ENCODE results near the gene ITPRIP.

Gene ITPRIP

GRCh38 chr10:104293781-104294321, 44.4 kb downstream of the ITPRIP start:
- Histone ChIP-seq H3K9me3 (no peaks in the 10 kb centered on the region), H3K27me3 (no peaks in the 10 kb centered on the region), H3K36me3 (no peaks in the 10 kb centered on the region), H3K9ac (no peak overlapping the region), H3K4me2 (no peak overlapping the region), H3K4me3 (no peak overlapping the region), H4K20me1 (no peaks in the 10 kb centered on the region), H3K4me1 (peaks cover 7% of the 10 kb centered on the region; the same call in 1 of the 2 replicates), H3K27ac (no peak overlapping the region)
- TF ChIP-seq Cebpa-rat (IDR thresholded peaks at IDR 0.05), result no peak

- no peaks in the 10 kb centered on the region for H3K9me3 ChIP-seq
- no peak overlapping the region for H3K4me3 ChIP-seq
- H3K27ac ChIP-seq, result no peak overlapping the region
- peak overlapping the region; percentile 7; the same call in 1 of the 2 replicates for H3K4me2 ChIP-seq
- H3K27me3 ChIP-seq, result no peaks in the 10 kb centered on the region
- no peak overlapping the region for H3K9ac ChIP-seq
- no peaks in the 10 kb centered on the region for H3K36me3 ChIP-seq
- H3K4me1 ChIP-seq, result peaks cover 7% of the 10 kb centered on the region; the same call in 1 of the 2 replicates
- TF ChIP-seq Cebpa-rat (IDR thresholded peaks at IDR 0.05), result no peak
- no peaks in the 10 kb centered on the region for H4K20me1 ChIP-seq
These were observed 45.3 kb downstream of the ITPRIP start for GRCh38 chr10:104293011-104293410.

GRCh38 chr10:104291439-104291951, 46.8 kb downstream of the ITPRIP start:
- H3K9ac ChIP-seq, result no peak overlapping the region
- no peaks in the 10 kb centered on the region for H3K27me3 ChIP-seq
- no peaks in the 10 kb centered on the region for H3K36me3 ChIP-seq
- no peak overlapping the region for H3K4me3 ChIP-seq
- H3K4me2 ChIP-seq, result peak overlapping the region; percentile 23; the same call in 1 of the 2 replicates
- no peak for TF ChIP-seq Cebpa-rat (IDR thresholded peaks at IDR 0.05)
- no peaks in the 10 kb centered on the region for H3K9me3 ChIP-seq
- H3K27ac ChIP-seq, result no peak overlapping the region
- no peaks in the 10 kb centered on the region for H4K20me1 ChIP-seq
- peaks cover 7% of the 10 kb centered on the region; the same call in 1 of the 2 replicates for H3K4me1 ChIP-seq

GRCh38 chr10:104288355-104288754, 49.9 kb downstream of the ITPRIP start:
- Histone ChIP-seq H3K36me3 (no peaks in the 10 kb centered on the region), H3K27me3 (no peaks in the 10 kb centered on the region), H3K4me2 (no peak overlapping the region), H4K20me1 (no peaks in the 10 kb centered on the region), H3K9me3 (no peaks in the 10 kb centered on the region), H3K4me3 (no peak overlapping the region), H3K4me1 (peaks cover 5% of the 10 kb centered on the region; the same call in 1 of the 2 replicates), H3K9ac (no peak overlapping the region), H3K27ac (no peak overlapping the region)
- no peak for TF ChIP-seq Cebpa-rat (IDR thresholded peaks at IDR 0.05)

- H3K4me3 ChIP-seq, result no peak overlapping the region
These were observed 51.3 kb downstream of the ITPRIP start for GRCh38 chr10:104286939-104287338.

GRCh38 chr10:104284846-104285245, 53.4 kb downstream of the ITPRIP start:
- no peak for TF ChIP-seq Cebpa-rat (IDR thresholded peaks at IDR 0.05)
- H3K27me3 ChIP-seq, result no peaks in the 10 kb centered on the region
- no peaks in the 10 kb centered on the region for H4K20me1 ChIP-seq
- no peak overlapping the region for H3K4me2 ChIP-seq
- H3K27ac ChIP-seq, result no peak overlapping the region
- no peaks in the 10 kb centered on the region for H3K9me3 ChIP-seq
- H3K4me1 ChIP-seq, result no peaks in the 10 kb centered on the region
- no peak overlapping the region for H3K4me3 ChIP-seq
- H3K9ac ChIP-seq, result no peak overlapping the region
- H3K36me3 ChIP-seq, result no peaks in the 10 kb centered on the region

More at GRCh38 chr10:104286939-104287338, 51.3 kb downstream of the ITPRIP start:
- TF ChIP-seq Cebpa-rat (IDR thresholded peaks at IDR 0.05), result no peak
- Histone ChIP-seq H3K4me2 (no peak overlapping the region), H3K27me3 (no peaks in the 10 kb centered on the region), H3K9me3 (no peaks in the 10 kb centered on the region), H3K27ac (no peak overlapping the region), H3K9ac (no peak overlapping the region), H4K20me1 (no peaks in the 10 kb centered on the region), H3K4me1 (no peaks in the 10 kb centered on the region), H3K36me3 (no peaks in the 10 kb centered on the region)

- Histone ChIP-seq H3K9me3 (no peaks in the 10 kb centered on the region), H3K4me3 (no peak overlapping the region), H3K4me1 (no peaks in the 10 kb centered on the region), H3K27ac (no peak overlapping the region), H3K4me2 (no peak overlapping the region), H4K20me1 (no peaks in the 10 kb centered on the region), H3K9ac (no peak overlapping the region), H3K36me3 (no peaks in the 10 kb centered on the region), H3K27me3 (no peaks in the 10 kb centered on the region)
- no peak for TF ChIP-seq Cebpa-rat (IDR thresholded peaks at IDR 0.05)
These were observed 56.6 kb downstream of the ITPRIP start for GRCh38 chr10:104281694-104282093.

GRCh38 chr10:104279550-104280259, 58.6 kb downstream of the ITPRIP start:
- H3K4me1 ChIP-seq, result no peaks in the 10 kb centered on the region
- no peak overlapping the region for H3K27ac ChIP-seq
- no peaks in the 10 kb centered on the region for H3K9me3 ChIP-seq
- H3K4me3 ChIP-seq, result no peak overlapping the region
- no peaks in the 10 kb centered on the region for H4K20me1 ChIP-seq
- H3K27me3 ChIP-seq, result peaks cover 13% of the 10 kb centered on the region
- H3K4me2 ChIP-seq, result no peak overlapping the region
- H3K9ac ChIP-seq, result no peak overlapping the region
- H3K36me3 ChIP-seq, result no peaks in the 10 kb centered on the region
- TF ChIP-seq Cebpa-rat (IDR thresholded peaks at IDR 0.05), result no peak

- H3K27me3 ChIP-seq, result peaks cover 24% of the 10 kb centered on the region
- H3K9ac ChIP-seq, result no peak overlapping the region
- no peak overlapping the region for H3K27ac ChIP-seq
- H3K4me3 ChIP-seq, result no peak overlapping the region
- no peaks in the 10 kb centered on the region for H3K36me3 ChIP-seq
- H4K20me1 ChIP-seq, result no peaks in the 10 kb centered on the region
- TF ChIP-seq Cebpa-rat (IDR thresholded peaks at IDR 0.05), result no peak
- H3K4me2 ChIP-seq, result no peak overlapping the region
- H3K4me1 ChIP-seq, result no peaks in the 10 kb centered on the region
- H3K9me3 ChIP-seq, result no peaks in the 10 kb centered on the region
These were observed 60.5 kb downstream of the ITPRIP start for GRCh38 chr10:104277785-104278184.

- no peak for TF ChIP-seq Cebpa-rat (IDR thresholded peaks at IDR 0.05)
- H3K9me3 ChIP-seq, result no peaks in the 10 kb centered on the region
- peaks cover 24% of the 10 kb centered on the region for H3K27me3 ChIP-seq
- no peak overlapping the region for H3K27ac ChIP-seq
- H3K4me2 ChIP-seq, result no peak overlapping the region
- no peaks in the 10 kb centered on the region for H3K4me1 ChIP-seq
- H3K4me3 ChIP-seq, result no peak overlapping the region
- no peaks in the 10 kb centered on the region for H3K36me3 ChIP-seq
- H4K20me1 ChIP-seq, result no peaks in the 10 kb centered on the region
- no peak overlapping the region for H3K9ac ChIP-seq
These were observed 62.1 kb downstream of the ITPRIP start for GRCh38 chr10:104276192-104276591.
